Measurements from ENCODE around the gene NTSR1. TPM values are rescaled to one million over a fixed set of nuclear protein-coding genes. Genes with fewer than 3 reads are reported as not detected.

Gene NTSR1
- total and polyA plus RNA-seq, 2 of the 13 experiments (the other 11 are each of a cell fraction or from before 2014, with no cell fraction given): 0.09 to 0.12 TPM

- TF ChIP-seq AHDC1 (CRISPR knock-in tag; IDR thresholded peaks at IDR 0.05; ENCODE audit: borderline replicate concordance) (no peak), ZNF276 (CRISPR knock-in tag; IDR thresholded peaks at IDR 0.05; ENCODE audit: low read depth) (no peak), GTF2F1 (IDR thresholded peaks at IDR 0.05; ENCODE audit: low read length) (no peak), ZMAT5 (CRISPR knock-in tag; IDR thresholded peaks at IDR 0.05; ENCODE audit: borderline replicate concordance, low read depth) (no peak), ZNF331 (CRISPR knock-in tag; IDR thresholded peaks at IDR 0.05) (no peak), ZBTB20 (CRISPR knock-in tag; IDR thresholded peaks at IDR 0.05; ENCODE audit: borderline replicate concordance, low read depth) (0 out of 2 replicates have a peak, but pooled peaks have one; percentile 20), ZNF3 (CRISPR knock-in tag; IDR thresholded peaks at IDR 0.05) (no peak), NPAS2 (CRISPR knock-in tag; IDR thresholded peaks at IDR 0.05; ENCODE audit: borderline replicate concordance) (no peak), ESRRA (CRISPR knock-in tag; IDR thresholded peaks at IDR 0.05; ENCODE audit: low read depth) (no peak), ZBTB40 (IDR thresholded peaks at IDR 0.05) (no peak), ZBTB40 (CRISPR knock-in tag; IDR thresholded peaks at IDR 0.05) (no peak), HOXD1 (CRISPR knock-in tag; IDR thresholded peaks at IDR 0.05) (no peak), ZNF282 (IDR thresholded peaks at IDR 0.05; ENCODE audit: partially characterized antibody) (no peak)
Observed at GRCh38 chr20:62665153-62665754, 43.4 kb upstream of the NTSR1 start (continued).
